Naive thymus-derived CD4-positive, alpha-beta T cell (primary cell): Measurements from ENCODE around the gene SLC6A7. TPM values are rescaled to one million over a fixed set of nuclear protein-coding genes. Genes with fewer than 3 reads are reported as not detected.

Experiments used
- ATAC-seq: fragments of 150-1000 bp; cut with Tn5 transposase; 2 replicates; pipeline ENCODE4 v1.10.0; 2021; ENCODE audit warnings: mild to moderate bottlenecking, moderate library complexity
- CTCF ChIA-PET: fragments of 350-600 bp; sonication (Branson Sonifier 250); formaldehyde crosslinking; loops from one replicate; lab custom pipeline; 2021; ENCODE audit warnings: antibody characterized with exemption; lab: Charles Lee
- POLR2A ChIA-PET: fragments of 350-600 bp; sonication (Branson Sonifier 250); formaldehyde crosslinking; loops from one replicate; lab custom pipeline; 2021; ENCODE audit warnings: antibody characterized with exemption, inconsistent platforms; lab: Charles Lee
- DNase-seq, 9 donors: peaks; one replicate each; pipeline versions ENCODE4 v3.0.0 to v3.0.0-alpha.2; 2020 to 2022; ENCODE audit warnings: mixed read lengths in 1 of 9
- H3K27ac ChIP-seq: one replicate; pipeline ENCODE4 v1.7.0; 2013; ENCODE audit warnings: mild to moderate bottlenecking, low read depth, low read length, moderate library complexity
- H3K27me3 ChIP-seq, 2 donors: one replicate each; pipeline ENCODE4 v1.7.0; 2013; ENCODE audit warnings: low read length in 2 of 2, mild to moderate bottlenecking in 2 of 2, moderate library complexity in 2 of 2; ENCODE audit not compliant: control insufficient read depth in 2 of 2, insufficient read depth in 2 of 2
- H3K36me3 ChIP-seq, 3 experiments: 1 replicate in 2 of 3; 2 replicates in 1 of 3; pipeline ENCODE4 v1.7.0; 2013; ENCODE audit warnings: low read length in 3 of 3, mild to moderate bottlenecking in 3 of 3, moderate library complexity in 1 of 3; ENCODE audit not compliant: insufficient read depth in 3 of 3, control insufficient read depth in 2 of 3
- H3K4me1 ChIP-seq, 2 donors: one replicate each; pipeline ENCODE4 v1.7.0; 2013; ENCODE audit warnings: low read length in 2 of 2, mild to moderate bottlenecking in 2 of 2, moderate library complexity in 1 of 2; ENCODE audit not compliant: control insufficient read depth in 2 of 2, insufficient read depth in 2 of 2
- H3K4me3 ChIP-seq: 2 replicates; pipeline ENCODE4 v1.7.0; 2013; ENCODE audit warnings: mild to moderate bottlenecking, low read length
- H3K9me3 ChIP-seq, 3 experiments: 1 replicate in 2 of 3; 2 replicates in 1 of 3; pipeline ENCODE4 v1.7.0; 2013; ENCODE audit warnings: low read length in 3 of 3; ENCODE audit not compliant: control insufficient read depth in 2 of 3
- H3K27ac Mint-ChIP-seq, 9 donors: one replicate each; pipeline ENCODE4 v1.8.0; 2020 to 2022; ENCODE audit warnings: mixed read lengths in 9 of 9, mild to moderate bottlenecking in 8 of 9, moderate library complexity in 5 of 9, inconsistent platforms in 2 of 9
- H3K27me3 Mint-ChIP-seq, 5 donors: one replicate each; pipeline ENCODE4 v1.8.0; 2021 to 2022; ENCODE audit warnings: mixed read lengths in 5 of 5, mild to moderate bottlenecking in 1 of 5
- H3K36me3 Mint-ChIP-seq, 5 donors: one replicate each; pipeline ENCODE4 v1.8.0; 2020 to 2022; ENCODE audit warnings: mixed read lengths in 5 of 5, mild to moderate bottlenecking in 3 of 5, inconsistent platforms in 1 of 5
- H3K4me1 Mint-ChIP-seq, 7 donors: one replicate each; pipeline ENCODE4 v1.8.0; 2020 to 2022; ENCODE audit warnings: mixed read lengths in 7 of 7, mild to moderate bottlenecking in 3 of 7, inconsistent platforms in 1 of 7
- H3K4me3 Mint-ChIP-seq, 10 donors: one replicate each; pipeline ENCODE4 v1.8.0; 2020 to 2022; ENCODE audit warnings: mild to moderate bottlenecking in 10 of 10, mixed read lengths in 10 of 10, moderate library complexity in 6 of 10, inconsistent platforms in 2 of 10
- H3K9me3 Mint-ChIP-seq, 11 donors: one replicate each; pipeline ENCODE4 v1.8.0; 2020 to 2022; ENCODE audit warnings: mixed read lengths in 11 of 11, mild to moderate bottlenecking in 4 of 11, inconsistent platforms in 1 of 11, moderate library complexity in 1 of 11
- intact Hi-C, 2 donors: fragments of 100-400 bp; cut with micrococcal nuclease; formaldehyde crosslinking; loops; one replicate each; pipeline ENCODE4 v1.15.1; 2023
- polyA plus RNA-seq, 2 donors: library from polyadenylated mRNA; unstranded; fragments of 300-500 nt; fragmentation: Illumina TruSeq; gene quantifications; one replicate each; pipeline ENCODE4 v1.2.3, GENCODE V29; 2021
- total RNA-seq, 6 experiments: library from RNA in 5 of 6; stranded (reverse) in 5 of 6; gene quantifications; 1 replicate in 5 of 6; 2 replicates in 1 of 6; pipeline ENCODE4 v1.2.3 and lab custom pipeline; 2021 to 2026

The SLC6A7 gene
- total and polyA plus RNA-seq, 7 experiments from 2014 or later = not detected

GRCh38 chr5:150197476-150197875, 7.6 kb downstream of the SLC6A7 start:
- H3K4me3 ChIP-seq = no peak overlapping the region
- Mint-ChIP-seq H3K27me3 (peaks cover 4 to 28% (median 12%) of the 10 kb centered on the region in 5 donors), H3K9me3 (no peaks in the 10 kb centered on the region), H3K27ac (no peak overlapping the region), H3K4me1 (peaks cover 0 to 1% (median 0%) of the 10 kb centered on the region in 7 donors), H3K4me3 (no peak overlapping the region), H3K36me3 (no peaks in the 10 kb centered on the region)
- ChIA-PET CTCF (no interaction called here), POLR2A (no interaction called here)
- H3K9me3 ChIP-seq = no peaks in the 10 kb centered on the region
- intact Hi-C loops = no loop called here
- no peaks in the 10 kb centered on the region for H3K36me3 ChIP-seq
- no peaks in the 10 kb centered on the region for H3K27me3 ChIP-seq
- H3K4me1 ChIP-seq = no peaks in the 10 kb centered on the region
- ATAC-seq (no peak), DNase-seq (no peak)
- no peak overlapping the region for H3K27ac ChIP-seq

- H3K27me3 Mint-ChIP-seq = peaks cover under 1 to 20% (median 3%) of the 10 kb centered on the region in 5 donors
- Histone ChIP-seq H3K9me3 (no peaks in the 10 kb centered on the region), H3K27ac (no peak overlapping the region), H3K27me3 (no peaks in the 10 kb centered on the region), H3K4me1 (no peaks in the 10 kb centered on the region), H3K36me3 (no peaks in the 10 kb centered on the region), H3K4me3 (no peak overlapping the region)
- DNase-seq = no peak
- H3K36me3 Mint-ChIP-seq = no peaks in the 10 kb centered on the region
- intact Hi-C loops = no loop called here
- H3K9me3 Mint-ChIP-seq = no peaks in the 10 kb centered on the region
- no peak overlapping the region for H3K4me3 Mint-ChIP-seq
- no peak for ATAC-seq
- no peaks in the 10 kb centered on the region for H3K4me1 Mint-ChIP-seq
- no peak overlapping the region for H3K27ac Mint-ChIP-seq
- ChIA-PET POLR2A (no interaction called here), CTCF (no interaction called here)
Observed at GRCh38 chr5:150202501-150202900, 12.6 kb downstream of the SLC6A7 start.

DNA sequence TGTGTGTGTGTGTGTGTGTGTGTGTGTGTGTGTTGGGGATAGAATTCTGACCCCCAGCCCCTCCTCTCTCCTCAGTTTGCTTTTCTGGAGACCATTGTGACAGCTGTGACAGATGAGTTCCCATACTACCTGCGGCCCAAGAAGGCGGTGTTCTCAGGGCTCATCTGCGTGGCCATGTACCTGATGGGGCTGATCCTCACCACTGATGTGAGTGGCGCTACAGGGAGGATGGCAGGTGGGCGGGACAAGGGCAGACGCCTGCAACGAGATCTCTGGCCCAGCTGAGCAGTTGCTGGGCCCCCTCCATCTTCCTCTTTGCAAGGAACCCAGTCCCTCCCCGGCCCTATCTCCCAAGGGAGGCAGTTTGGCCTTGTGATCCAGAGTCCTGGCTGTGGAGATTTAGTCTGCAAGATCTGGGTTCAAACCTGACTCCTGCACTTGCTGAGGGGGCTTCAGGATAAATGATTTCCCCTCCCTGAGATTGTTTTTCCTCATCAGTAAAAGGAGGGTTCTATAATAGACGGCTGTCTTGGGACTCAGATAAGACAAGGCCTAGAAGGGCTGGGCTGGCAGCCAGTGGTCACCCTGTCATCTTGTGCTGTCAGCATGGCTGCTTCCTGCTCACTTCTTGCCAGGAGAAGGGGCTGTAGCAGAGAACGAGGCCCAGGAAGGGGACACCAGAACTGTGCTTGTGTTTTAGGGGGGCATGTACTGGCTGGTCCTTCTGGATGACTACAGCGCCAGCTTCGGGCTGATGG, 14.1 kb downstream of the SLC6A7 start:
- CTCF ChIA-PET = no interaction called here
- Histone ChIP-seq H3K36me3 (no peaks in the 10 kb centered on the region), H3K27me3 (no peaks in the 10 kb centered on the region), H3K4me1 (peaks cover 7% of the 10 kb centered on the region in 2 donors), H3K9me3 (no peaks in the 10 kb centered on the region), H3K27ac (no peak overlapping the region), H3K4me3 (no peak overlapping the region)
- Mint-ChIP-seq H3K4me3 (no peak overlapping the region), H3K36me3 (no peaks in the 10 kb centered on the region), H3K27me3 (peaks cover 10 to 29% (median 17%) of the 10 kb centered on the region in 5 donors), H3K4me1 (peaks cover 5 to 11% (median 9%) of the 10 kb centered on the region in 7 donors), H3K27ac (no peak overlapping the region), H3K9me3 (no peaks in the 10 kb centered on the region)
- POLR2A ChIA-PET = no interaction called here
- no peak for DNase-seq
- no peak for ATAC-seq
- intact Hi-C loops = no loop called here

- H3K4me1 ChIP-seq = peaks cover 7 to 12% of the 10 kb centered on the region in 2 donors
- no peak for ATAC-seq
- ChIA-PET CTCF (no interaction called here), POLR2A (no interaction called here)
- no peaks in the 10 kb centered on the region for H3K36me3 ChIP-seq
- H3K4me3 Mint-ChIP-seq = no peak overlapping the region
- peaks cover 9 to 16% (median 13%) of the 10 kb centered on the region in 7 donors for H3K4me1 Mint-ChIP-seq
- H3K27ac ChIP-seq = no peak overlapping the region
- H3K27ac Mint-ChIP-seq = no peak overlapping the region
- intact Hi-C loops = no loop called here
- H3K9me3 ChIP-seq = no peaks in the 10 kb centered on the region
- peaks cover 10 to 24% (median 18%) of the 10 kb centered on the region in 5 donors for H3K27me3 Mint-ChIP-seq
- no peaks in the 10 kb centered on the region for H3K36me3 Mint-ChIP-seq
- DNase-seq = no peak
- H3K4me3 ChIP-seq = no peak overlapping the region
- no peaks in the 10 kb centered on the region for H3K27me3 ChIP-seq
- no peaks in the 10 kb centered on the region for H3K9me3 Mint-ChIP-seq
Observed at GRCh38 chr5:150204590-150204960, 14.7 kb downstream of the SLC6A7 start.

DNA sequence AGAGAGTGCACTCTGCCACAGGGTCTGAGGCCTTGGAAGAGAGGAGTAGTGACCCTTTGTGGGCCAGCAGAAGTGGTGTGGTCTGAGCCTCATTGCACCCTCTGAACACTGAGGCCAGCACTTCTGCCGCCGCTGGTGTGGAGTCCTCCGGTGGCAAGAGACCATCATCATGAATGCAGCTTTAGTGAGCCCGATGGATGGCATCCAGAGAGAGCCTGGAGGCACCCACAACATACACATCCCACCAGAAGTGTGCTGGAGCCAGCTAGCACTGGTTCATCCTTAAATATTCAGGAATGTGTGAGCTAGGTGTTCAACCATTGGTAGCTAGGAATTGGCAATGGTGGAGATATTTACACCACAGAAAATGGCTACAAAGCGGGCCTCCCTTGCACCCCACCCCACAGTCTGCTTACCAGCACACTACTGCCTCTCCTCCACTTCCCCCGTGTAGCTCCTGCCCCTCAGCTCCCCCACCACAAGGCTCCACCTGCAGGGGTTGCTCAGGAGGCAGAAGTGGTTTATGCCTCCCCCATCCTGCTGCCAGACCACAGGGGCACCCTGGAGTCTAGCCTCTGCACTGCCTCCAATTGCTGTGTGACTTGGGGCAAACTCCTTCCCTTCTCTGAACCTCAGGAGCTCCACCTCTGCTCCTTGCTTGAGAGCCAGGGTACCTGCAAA, 16.4 kb downstream of the SLC6A7 start:
- ATAC-seq (no peak), DNase-seq (no peak)
- H3K9me3 Mint-ChIP-seq = no peaks in the 10 kb centered on the region
- CTCF ChIA-PET = interaction anchor here (0.6 to 0.8 kb wide), 2 partner anchors 373 to 731 kb away, joined by 3 to 4 read pairs; no protein-coding TSS in a partner anchor
- no peaks in the 10 kb centered on the region for H3K36me3 Mint-ChIP-seq
- Histone ChIP-seq H3K9me3 (no peaks in the 10 kb centered on the region), H3K4me1 (peaks cover 7 to 12% of the 10 kb centered on the region in 2 donors), H3K36me3 (no peaks in the 10 kb centered on the region), H3K4me3 (no peak overlapping the region), H3K27ac (no peak overlapping the region), H3K27me3 (no peaks in the 10 kb centered on the region)
- no peak overlapping the region for H3K27ac Mint-ChIP-seq
- intact Hi-C loops = no loop called here
- POLR2A ChIA-PET = no interaction called here
- H3K4me1 Mint-ChIP-seq = peaks cover 9 to 20% (median 13%) of the 10 kb centered on the region in 7 donors
- peaks cover 10 to 24% (median 18%) of the 10 kb centered on the region in 5 donors for H3K27me3 Mint-ChIP-seq
- no peak overlapping the region for H3K4me3 Mint-ChIP-seq

- ChIA-PET CTCF (interaction anchor here (0.6 kb wide), 1 partner anchor 732 kb away, joined by 3 read pairs; no protein-coding TSS in a partner anchor), POLR2A (no interaction called here)
- Histone ChIP-seq H3K9me3 (no peaks in the 10 kb centered on the region), H3K27ac (no peak overlapping the region), H3K27me3 (no peaks in the 10 kb centered on the region), H3K36me3 (no peaks in the 10 kb centered on the region), H3K4me1 (peaks cover 7 to 12% of the 10 kb centered on the region in 2 donors), H3K4me3 (no peak overlapping the region)
- H3K9me3 Mint-ChIP-seq = peaks cover 0 to 2% (median 0%) of the 10 kb centered on the region in 11 donors
- intact Hi-C loops = no loop called here
- peaks cover 10 to 24% (median 18%) of the 10 kb centered on the region in 5 donors for H3K27me3 Mint-ChIP-seq
- ATAC-seq (no peak), DNase-seq (no peak)
- no peak overlapping the region for H3K4me3 Mint-ChIP-seq
- no peaks in the 10 kb centered on the region for H3K36me3 Mint-ChIP-seq
- H3K4me1 Mint-ChIP-seq = peaks cover 9 to 20% (median 13%) of the 10 kb centered on the region in 7 donors
- no peak overlapping the region for H3K27ac Mint-ChIP-seq
Observed at GRCh38 chr5:150206779-150207115, 16.9 kb downstream of the SLC6A7 start.
